Sigmoid colon (tissue), 7 donors: ENCODE results near the gene GDF3. TPM values are rescaled to one million over a fixed set of nuclear protein-coding genes. Genes with fewer than 3 reads are reported as not detected.
"Not testable (repeated sequence)": the region's sequence is repeated elsewhere in the genome, so short reads cannot be mapped to it uniquely, and the experiment has no call there.

ENCODE experiments used
- DNase-seq: peaks from one replicate; pipeline ENCODE4 v3.0.0-alpha.2; 2019
- H3K27ac ChIP-seq, 4 donors: fragments of 200-600 bp; sonication (generic); one replicate each; pipeline ENCODE4 v1.5.1; 2016 to 2019; ENCODE audit warnings: mild to moderate bottlenecking in 1 of 4
- H3K27me3 ChIP-seq, 3 donors: fragments of 200-600 bp; sonication (generic); one replicate each; pipeline ENCODE4 v1.5.1; 2019; ENCODE audit warnings: mild to moderate bottlenecking in 1 of 3
- H3K36me3 ChIP-seq, 4 donors: fragments of 200-600 bp; sonication (generic); one replicate each; pipeline ENCODE4 v1.5.1; 2016 to 2019
- H3K4me1 ChIP-seq, 4 donors: fragments of 200-600 bp; sonication (generic); one replicate each; pipeline ENCODE4 v1.5.1; 2017 to 2019
- H3K4me3 ChIP-seq, 4 donors: fragments of 200-600 bp; sonication (generic); one replicate each; pipeline ENCODE4 v1.5.1; 2017 to 2019; ENCODE audit warnings: mild to moderate bottlenecking in 2 of 4, moderate library complexity in 1 of 4
- H3K9me3 ChIP-seq, 4 donors: fragments of 200-600 bp in 3 of 4; sonication (generic) in 3 of 4; one replicate each; pipeline versions ENCODE4 v1.5.1 to v1.6.1; 2013 to 2019
- CTCF ChIP-seq, 4 experiments: fragments of 450-650 bp in 3 of 4; fragments of 200-600 bp in 1 of 4; IDR thresholded peaks; one replicate each; pipeline ENCODE4 v1.5.1; 2016 to 2019; ENCODE audit warnings: antibody characterized with exemption in 4 of 4, mild to moderate bottlenecking in 3 of 4, moderate library complexity in 2 of 4
- EP300 ChIP-seq, 4 donors: sonication (generic); formaldehyde crosslinking; IDR thresholded peaks; one replicate each; pipeline ENCODE4 v1.6.1; 2017; ENCODE audit warnings: antibody characterized with exemption in 4 of 4
- POLR2A ChIP-seq, 2 donors: fragments of 450-650 bp; IDR thresholded peaks; one replicate each; pipeline ENCODE4 v1.6.1; 2016; ENCODE audit warnings: antibody characterized with exemption in 2 of 2, mild to moderate bottlenecking in 2 of 2, moderate library complexity in 2 of 2
- POLR2AphosphoS5 ChIP-seq, 4 donors: sonication (generic); formaldehyde crosslinking; IDR thresholded peaks; one replicate each; pipeline ENCODE4 v1.6.1; 2017; ENCODE audit warnings: antibody characterized with exemption in 4 of 4
- WGBS, 2 donors: extraction: QIAGEN DNeasy Blood & Tissue Kit; methylation state at CpG; one replicate each; pipeline ENCODE4 v1.1.7; 2013; 5-methylcytosine and 5-hydroxymethylcytosine counted together
- intact Hi-C: fragments of 100-400 bp; cut with DNase I; formaldehyde crosslinking; loops from one replicate; pipeline ENCODE4 v1.15.1; 2023
- polyA plus RNA-seq, 3 donors: library from polyadenylated mRNA; stranded (reverse); fragments of 200-250 nt; gene quantifications; one replicate each; pipeline ENCODE4 v1.2.3, GENCODE V29; 2013
- total RNA-seq, 4 donors: library from RNA; depleted of rRNA; stranded (reverse); fragments of >200 nt; gene quantifications; one replicate each; pipeline ENCODE4 v1.1.0, GENCODE V29; 2016
- donor health status: healthy with polysubstance abuse.
- donor health status: Bipolar disorder and iron deficiency.
- donor health status: healthy.

Gene GDF3
- total and polyA plus RNA-seq, 7 donors: not detected

GRCh38 chr12:7693793-7694192 is 1.8 kb downstream of the GDF3 start:
- H3K27ac ChIP-seq: no peak overlapping the region
- intact Hi-C loops: no loop called here
- WGBS, 2 donors: 63 to 74% methylated on average over 6 of the region's 6 CpGs

GRCh38 chr12:7681535-7681934 is 14.0 kb downstream of the GDF3 start:
- 55 to 65% methylated on average over 2 of the region's 2 CpGs for WGBS, 2 donors
- intact Hi-C loops: no loop called here
- no peak for DNase-seq
- Histone ChIP-seq H3K27me3 (no peaks in the 10 kb centered on the region), H3K4me3 (no peak overlapping the region), H3K4me1 (no peaks in the 10 kb centered on the region), H3K9me3 (no peaks in the 10 kb centered on the region), H3K27ac (no peak overlapping the region), H3K36me3 (no peaks in the 10 kb centered on the region)
- no peak for TF ChIP-seq CTCF (IDR thresholded peaks at IDR 0.05)
- TF ChIP-seq POLR2AphosphoS5 (IDR thresholded peaks at IDR 0.05): no peak
- TF ChIP-seq POLR2A (IDR thresholded peaks at IDR 0.05): no peak
- no peak for TF ChIP-seq EP300 (IDR thresholded peaks at IDR 0.05)

More at GRCh38 chr12:7693793-7694192, 1.8 kb downstream of the GDF3 start:
- H3K4me3 ChIP-seq: no peak overlapping the region
- no peaks in the 10 kb centered on the region for H3K4me1 ChIP-seq
- no peaks in the 10 kb centered on the region for H3K9me3 ChIP-seq
- TF ChIP-seq POLR2A (IDR thresholded peaks at IDR 0.05) (no peak), EP300 (IDR thresholded peaks at IDR 0.05) (no peak), CTCF (IDR thresholded peaks at IDR 0.05) (no peak), POLR2AphosphoS5 (IDR thresholded peaks at IDR 0.05) (no peak)
- no peak for DNase-seq
- H3K27me3 ChIP-seq: no peaks in the 10 kb centered on the region
- H3K36me3 ChIP-seq: no peaks in the 10 kb centered on the region

- Histone ChIP-seq H3K36me3 (no peaks in the 10 kb centered on the region), H3K27me3 (no peaks in the 10 kb centered on the region), H3K4me3 (no peak overlapping the region), H3K9me3 (no peaks in the 10 kb centered on the region), H3K27ac (no peak overlapping the region), H3K4me1 (no peaks in the 10 kb centered on the region)
- TF ChIP-seq CTCF (IDR thresholded peaks at IDR 0.05): no peak
- TF ChIP-seq POLR2AphosphoS5 (IDR thresholded peaks at IDR 0.05): no peak
- no peak for TF ChIP-seq POLR2A (IDR thresholded peaks at IDR 0.05)
- TF ChIP-seq EP300 (IDR thresholded peaks at IDR 0.05): no peak
- intact Hi-C loops: no loop called here
- no peak for DNase-seq
- WGBS, 2 donors: 53 to 64% methylated on average over 9 of the region's 9 CpGs
Observed at GRCh38 chr12:7679251-7680045, 16.1 kb downstream of the GDF3 start.

- Histone ChIP-seq H3K36me3 (no peaks in the 10 kb centered on the region), H3K9me3 (no peaks in the 10 kb centered on the region), H3K27me3 (no peaks in the 10 kb centered on the region), H3K27ac (no peak overlapping the region), H3K4me3 (no peak overlapping the region), H3K4me1 (no peaks in the 10 kb centered on the region)
- intact Hi-C loops: no loop called here
- no peak for DNase-seq
- TF ChIP-seq POLR2AphosphoS5 (IDR thresholded peaks at IDR 0.05): no peak
- no peak for TF ChIP-seq EP300 (IDR thresholded peaks at IDR 0.05)
- TF ChIP-seq CTCF (IDR thresholded peaks at IDR 0.05): no peak
- no peak for TF ChIP-seq POLR2A (IDR thresholded peaks at IDR 0.05)
- WGBS, 2 donors: 47 to 80% methylated on average over 8 of the region's 8 CpGs
Observed at GRCh38 chr12:7678744-7679143, 16.8 kb downstream of the GDF3 start.

GRCh38 chr12:7677432-7677888 is 18.1 kb downstream of the GDF3 start:
- DNase-seq, H3K4me1 ChIP-seq, H3K27ac ChIP-seq, intact Hi-C loops, H3K36me3 ChIP-seq, H3K9me3 ChIP-seq, H3K27me3 ChIP-seq, H3K4me3 ChIP-seq: not testable (repeated sequence)
- 39 to 72% methylated on average over 9 of the region's 9 CpGs for WGBS, 2 donors

- H3K36me3 ChIP-seq, H3K4me3 ChIP-seq, H3K27ac ChIP-seq, DNase-seq, H3K9me3 ChIP-seq, intact Hi-C loops, H3K4me1 ChIP-seq, H3K27me3 ChIP-seq: not testable (repeated sequence)
- WGBS, 2 donors: 24 to 38% methylated on average over 6 of the region's 6 CpGs
Observed at GRCh38 chr12:7675455-7675854, 20.1 kb downstream of the GDF3 start.
